H1 (cell line): ENCODE data around the gene KCNJ2. TPM values are rescaled to one million over a fixed set of nuclear protein-coding genes. Genes with fewer than 3 reads are reported as not detected.

Experiments used
- CTCF ChIA-PET: fragments of 300-600 bp; sonication (Branson Sonifier 250); formaldehyde crosslinking; loops from one replicate; lab custom pipeline; 2021; ENCODE audit not compliant: partially characterized antibody; lab: Charles Lee
- POLR2A ChIA-PET: fragments of 300-600 bp; sonication (Branson Sonifier 250); formaldehyde crosslinking; loops from one replicate; lab custom pipeline; 2021; ENCODE audit warnings: inconsistent platforms; ENCODE audit not compliant: partially characterized antibody; lab: Charles Lee
- DNase-seq, 2 experiments: peaks; one replicate each; pipeline versions ENCODE4 v3.0.0 to v3.0.0-alpha.2; 2010 to 2022; ENCODE audit warnings: low spot score in 2 of 2, low read depth in 1 of 2, mixed read lengths in 1 of 2
- FAIRE-seq: peaks from 2 replicates; lab custom pipeline; 2011; peaks lifted over from hg19 to GRCh38; lab: Jason Lieb, UNC
- H2AFZ ChIP-seq: 2 replicates; pipeline ENCODE4 v1.8.1; 2012; ENCODE audit warnings: low read length, inconsistent platforms
- H2AK5ac ChIP-seq: 2 replicates; pipeline ENCODE4 v1.6.1; 2013; ENCODE audit warnings: low read depth, low read length
- H2BK120ac ChIP-seq: replicated peaks from 2 replicates; pipeline ENCODE3; 2013; ENCODE audit warnings: low read depth, low read length, inconsistent platforms
- H2BK12ac ChIP-seq: 2 replicates; pipeline ENCODE4 v1.6.1; 2013; ENCODE audit warnings: low read depth, low read length
- H2BK15ac ChIP-seq: 2 replicates; pipeline ENCODE4 v1.6.1; 2013; ENCODE audit warnings: low read length
- H2BK20ac ChIP-seq: 2 replicates; pipeline ENCODE4 v1.6.1; 2013; ENCODE audit warnings: low read length
- H2BK5ac ChIP-seq: 2 replicates; pipeline ENCODE4 v1.6.1; 2013; ENCODE audit warnings: low read depth, low read length
- H3K14ac ChIP-seq: 2 replicates; pipeline ENCODE4 v1.6.1; 2013; ENCODE audit warnings: inconsistent platforms; ENCODE audit not compliant: insufficient read length
- H3K18ac ChIP-seq: 2 replicates; pipeline ENCODE4 v1.6.1; 2013; ENCODE audit warnings: low read length; ENCODE audit errors: extremely low read depth
- H3K23ac ChIP-seq: 2 replicates; pipeline ENCODE4 v1.6.1; 2013; ENCODE audit warnings: inconsistent platforms; ENCODE audit not compliant: insufficient read length
- H3K23me2 ChIP-seq: 2 replicates; pipeline ENCODE4 v1.6.1; 2013; ENCODE audit warnings: low read depth, low read length
- H3K27ac ChIP-seq: 2 replicates; pipeline ENCODE4 v1.6.1; 2011; ENCODE audit warnings: low read depth, low read length, inconsistent platforms
- H3K27me3 ChIP-seq, 4 experiments: replicated peaks in 1 of 4; 1 replicate in 1 of 4; 2 replicates in 3 of 4; pipeline versions ENCODE4 v1.6.1 to v1.8.1; 2011 to 2013; ENCODE audit warnings: low read length in 3 of 4, mild to moderate bottlenecking in 3 of 4, inconsistent platforms in 2 of 4, mixed read lengths in 2 of 4, moderate library complexity in 1 of 4; ENCODE audit not compliant: control insufficient read depth in 3 of 4, insufficient read depth in 3 of 4; ENCODE audit errors: extremely low read depth in 1 of 4
- H3K36me3 ChIP-seq, 4 experiments: 2 replicates each; pipeline versions ENCODE4 v1.6.1 to v1.8.1; 2011 to 2013; ENCODE audit warnings: mild to moderate bottlenecking in 4 of 4, low read length in 3 of 4, moderate library complexity in 2 of 4, control low read depth in 1 of 4, inconsistent platforms in 1 of 4; ENCODE audit not compliant: insufficient read depth in 4 of 4, control insufficient read depth in 2 of 4
- H3K4ac ChIP-seq: replicated peaks from 2 replicates; pipeline ENCODE3; 2013; ENCODE audit warnings: low read length, low read depth, mixed read lengths, inconsistent platforms; ENCODE audit not compliant: insufficient read length
- H3K4me1 ChIP-seq, 4 experiments: replicated peaks in 1 of 4; 1 replicate in 1 of 4; 2 replicates in 3 of 4; pipeline versions ENCODE4 v1.6.1 to v1.8.1; 2011 to 2013; ENCODE audit warnings: low read length in 3 of 4, inconsistent platforms in 2 of 4, mixed read lengths in 1 of 4; ENCODE audit not compliant: insufficient read depth in 4 of 4, control insufficient read depth in 3 of 4
- H3K4me2 ChIP-seq, 2 experiments: 2 replicates each; pipeline versions ENCODE4 v1.6.1 to v1.8.1; 2011 to 2013; ENCODE audit warnings: low read depth in 2 of 2, low read length in 2 of 2, control low read depth in 1 of 2, inconsistent platforms in 1 of 2, mild to moderate bottlenecking in 1 of 2; ENCODE audit not compliant: insufficient read depth in 1 of 2
- H3K4me3 ChIP-seq, 4 experiments: fragments of 200-600, 300-600 bp in 1 of 4; sonication (generic), shearing (Covaris generic), sonication (Bioruptor Twin) in 1 of 4; 2 replicates each; pipeline versions ENCODE4 v1.5.1 to v1.8.1; 2011 to 2016; ENCODE audit warnings: low read length in 4 of 4, low read depth in 3 of 4, control low read depth in 2 of 4, inconsistent platforms in 2 of 4, mild to moderate bottlenecking in 2 of 4, mixed read lengths in 1 of 4, moderate library complexity in 1 of 4; ENCODE audit not compliant: insufficient read depth in 2 of 4; ENCODE audit errors: extremely low read depth in 1 of 4
- H3K56ac ChIP-seq: replicated peaks from 2 replicates; pipeline ENCODE3; 2013; ENCODE audit warnings: low read depth, mild to moderate bottlenecking, mixed read lengths, low read length, inconsistent platforms; ENCODE audit not compliant: insufficient read length
- H3K79me1 ChIP-seq: 2 replicates; pipeline ENCODE4 v1.6.1; 2013; ENCODE audit warnings: low read depth, low read length, control low read depth
- H3K79me2 ChIP-seq, 2 experiments: 2 replicates each; pipeline versions ENCODE4 v1.6.1 to v1.8.1; 2012 to 2013; ENCODE audit warnings: low read length in 2 of 2, mild to moderate bottlenecking in 2 of 2, inconsistent platforms in 1 of 2; ENCODE audit not compliant: insufficient read depth in 2 of 2, control insufficient read depth in 1 of 2
- H3K9ac ChIP-seq, 4 experiments: replicated peaks in 1 of 4; 1 replicate in 1 of 4; 2 replicates in 3 of 4; pipeline versions ENCODE4 v1.6.1 to v1.8.1; 2011 to 2013; ENCODE audit warnings: low read depth in 3 of 4, low read length in 3 of 4, control low read depth in 2 of 4, mild to moderate bottlenecking in 2 of 4, moderate library complexity in 2 of 4, inconsistent platforms in 1 of 4; ENCODE audit errors: extremely low read depth in 1 of 4
- H3K9me3 ChIP-seq, 2 experiments: 2 replicates each; pipeline versions ENCODE4 v1.6.1 to v1.8.1; 2012 to 2013; ENCODE audit warnings: mild to moderate bottlenecking in 2 of 2, moderate library complexity in 2 of 2, control low read depth in 1 of 2, inconsistent platforms in 1 of 2, low read depth in 1 of 2, low read length in 1 of 2, mixed read lengths in 1 of 2; ENCODE audit not compliant: insufficient read depth in 2 of 2
- H4K20me1 ChIP-seq, 2 experiments: replicated peaks in 1 of 2; 2 replicates each; pipeline versions ENCODE3 to v1.8.1; 2011 to 2013; ENCODE audit warnings: inconsistent platforms in 2 of 2, low read length in 2 of 2, mild to moderate bottlenecking in 1 of 2; ENCODE audit not compliant: insufficient read depth in 2 of 2, control insufficient read depth in 1 of 2
- H4K5ac ChIP-seq: 2 replicates; pipeline ENCODE4 v1.6.1; 2013; ENCODE audit warnings: low read length, low read depth, mixed read lengths, inconsistent platforms; ENCODE audit not compliant: insufficient read length
- H4K8ac ChIP-seq: 2 replicates; pipeline ENCODE4 v1.8.0; 2013; ENCODE audit warnings: mild to moderate bottlenecking, moderate library complexity, low read length, inconsistent platforms; ENCODE audit not compliant: insufficient read depth; ENCODE audit errors: extremely low read depth
- H4K91ac ChIP-seq: replicated peaks from 2 replicates; pipeline ENCODE3; 2013; ENCODE audit warnings: low read length, mixed read lengths, inconsistent platforms; ENCODE audit not compliant: insufficient read length
- NANOG ChIP-seq: IDR thresholded peaks from 2 replicates; pipeline ENCODE4 v1.6.1; 2011; ENCODE audit warnings: low read length, low read depth, mild to moderate bottlenecking, inconsistent platforms; ENCODE audit not compliant: insufficient read depth, poor library complexity, severe bottlenecking
- WGBS, 2 experiments: shearing (Covaris generic) in 1 of 2; methylation state at CpG; one replicate each; pipeline versions ENCODE4 v1.1.6 to v1.1.7; 2013 to 2015; ENCODE audit warnings: low lambda C conversion rate in 2 of 2, mixed read lengths in 2 of 2, inconsistent platforms in 1 of 2, low coverage in 1 of 2, missing lambda C conversion rate in 1 of 2; ENCODE audit not compliant: insufficient replicate concordance in 2 of 2, insufficient coverage in 1 of 2, insufficient read length in 1 of 2; ENCODE audit errors: extremely low coverage in 1 of 2, missing lambda C conversion rate in 1 of 2; 5-methylcytosine and 5-hydroxymethylcytosine counted together
- polyA plus RNA-seq, 7 experiments: library from polyadenylated mRNA; depleted of rRNA in 3 of 7; stranded (reverse) in 5 of 7; unstranded in 2 of 7; fragments of >200 nt in 5 of 7; fragments of 200-250 nt in 2 of 7; gene quantifications; 1 replicate in 5 of 7; 2 replicates in 1 of 7; 4 replicates in 1 of 7; pipeline versions ENCODE4 v1.2.1 to v1.2.3, GENCODE V29; 2011 to 2013; ENCODE audit warnings: missing spikeins in 2 of 7, mixed read lengths in 2 of 7
- total RNA-seq: library from RNA; stranded (reverse); fragmentation: NEBNext Ultra II Directional; extraction: Animal tissue kit (Norgen Biotek cat#: 25700); gene quantifications from 2 replicates; pipeline ENCODE4 v1.2.1, GENCODE V29; 2021

Gene KCNJ2
- total and polyA plus RNA-seq, 2 of the 8 experiments (the other 6 are each of a cell fraction or from before 2014, with no cell fraction given) = 0.23 to 0.76 TPM

- Histone ChIP-seq H3K4ac (no peak overlapping the region), H2BK20ac (no peak overlapping the region), H3K9ac (no peak overlapping the region), H3K79me2 (no peaks in the 10 kb centered on the region), H3K23ac (no peak overlapping the region), H2BK5ac (no peak overlapping the region), H3K4me1 (no peaks in the 10 kb centered on the region; a peak in 2 of 7 replicates), H3K4me2 (no peak overlapping the region; a peak in 2 of 4 replicates), H2BK12ac (no peak overlapping the region), H4K5ac (no peak overlapping the region), H4K91ac (no peak overlapping the region), H3K14ac (no peak overlapping the region), H3K79me1 (no peaks in the 10 kb centered on the region), H2AFZ (no peak overlapping the region), H3K23me2 (peaks cover 15% of the 10 kb centered on the region), H2AK5ac (no peak overlapping the region), H3K9me3 (no peaks in the 10 kb centered on the region), H2BK120ac (no peak overlapping the region), H3K18ac (no peak overlapping the region), H4K8ac (no peak overlapping the region), H3K36me3 (no peaks in the 10 kb centered on the region), H3K56ac (no peak overlapping the region), H4K20me1 (no peaks in the 10 kb centered on the region), H2BK15ac (no peak overlapping the region), H3K4me3 (no peak overlapping the region), H3K27me3 (peaks cover 0 to 29% (median 13%) of the 10 kb centered on the region in 4 experiments; a peak in 5 of 7 replicates), H3K27ac (no peak overlapping the region)
- POLR2A ChIA-PET = no interaction called here
- DNase-seq (no peak), FAIRE-seq (no peak)
- 67% methylated on average over 5 of the region's 5 CpGs; no CpG with 5 or more reads in 1 of the 2 experiments for WGBS, 2 experiments
- CTCF ChIA-PET = interaction anchor here (0.7 to 1.5 kb wide), 3 partner anchors 562 to 879 kb away, joined by 3 read pairs; no protein-coding TSS in a partner anchor
- TF ChIP-seq NANOG = no peak
These were observed 1.8 kb downstream of the KCNJ2 start for GRCh38 chr17:70171159-70171558.
